GM19043 (cell line): ENCODE data around the gene DNASE1L3.

Experiments used
- ATAC-seq: cut with Tn5 transposase; IDR thresholded peaks from one replicate; pipeline ENCODE4 v1.9.1; 2021; ENCODE audit warnings: low read depth; ENCODE audit not compliant: unreplicated experiment

DNASE1L3 gene

GRCh38 chr3:58164199-58164879 lies 46.4 kb downstream of the DNASE1L3 start:
- no peak for ATAC-seq

DNA sequence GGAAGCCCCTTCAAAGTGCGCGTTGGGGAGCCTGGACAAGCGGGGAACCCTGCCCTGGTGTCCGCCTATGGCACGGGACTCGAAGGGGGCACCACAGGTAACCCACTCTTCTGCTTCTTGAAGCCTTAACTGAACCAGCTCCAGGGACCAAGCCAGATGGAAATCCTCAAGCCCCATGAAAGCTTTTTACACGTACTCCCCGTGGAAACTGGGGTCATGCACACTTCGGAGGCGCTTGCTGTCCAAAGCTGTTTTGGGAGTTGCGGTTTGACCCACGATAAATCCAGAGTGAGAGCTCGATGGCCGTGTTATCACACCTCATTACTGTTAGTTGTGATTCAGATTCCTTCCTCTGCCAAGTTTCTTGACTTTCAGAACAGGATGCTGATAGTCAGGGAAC lies 47.5 kb downstream of the DNASE1L3 start:
- ATAC-seq, result no peak

DNA sequence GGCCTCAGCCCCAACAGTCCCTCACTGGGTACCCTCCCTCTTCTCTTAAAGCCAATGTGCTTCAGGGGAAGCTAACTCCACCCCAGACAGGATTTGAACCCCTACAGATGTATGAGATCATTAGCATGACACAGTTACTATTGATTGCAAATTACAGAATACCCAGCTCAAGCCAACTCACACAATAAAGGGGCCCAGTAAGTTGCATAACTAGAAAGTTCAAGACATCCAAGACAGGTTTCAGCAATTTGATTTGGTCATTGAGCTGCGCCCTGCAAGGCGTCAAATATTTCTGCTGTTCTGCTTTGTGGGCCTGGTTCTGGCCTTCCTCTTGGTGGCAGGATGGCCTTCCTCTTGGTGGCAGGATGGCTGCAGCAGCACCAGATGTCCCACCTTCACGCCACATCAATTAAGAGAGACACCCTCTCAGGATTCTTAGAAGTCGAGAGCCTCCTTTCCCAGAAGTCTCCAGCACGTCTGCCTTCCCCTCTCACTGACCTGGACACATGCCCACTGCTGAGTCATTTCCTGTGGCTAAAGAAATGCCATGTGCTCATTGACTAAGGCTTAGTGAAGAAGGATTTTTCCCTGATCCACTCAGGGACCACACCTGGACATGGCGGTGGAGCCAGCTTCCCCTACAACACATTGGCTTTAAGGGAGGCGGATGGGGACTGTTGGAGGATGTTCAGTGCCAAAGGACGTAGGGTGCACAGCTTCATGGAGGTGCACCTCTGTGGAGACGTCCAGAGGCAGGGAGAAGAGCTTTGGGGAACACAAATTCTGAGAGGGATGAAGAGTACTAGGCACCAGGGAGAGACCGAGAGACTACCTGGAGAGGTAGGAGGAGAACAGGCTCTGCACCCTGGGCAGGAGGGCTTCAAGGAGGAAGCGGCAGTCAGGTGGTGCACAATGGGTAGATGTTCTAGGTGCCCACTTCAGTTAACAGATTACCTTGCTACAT lies 49.1 kb downstream of the DNASE1L3 start:
- ATAC-seq, result no peak

DNA sequence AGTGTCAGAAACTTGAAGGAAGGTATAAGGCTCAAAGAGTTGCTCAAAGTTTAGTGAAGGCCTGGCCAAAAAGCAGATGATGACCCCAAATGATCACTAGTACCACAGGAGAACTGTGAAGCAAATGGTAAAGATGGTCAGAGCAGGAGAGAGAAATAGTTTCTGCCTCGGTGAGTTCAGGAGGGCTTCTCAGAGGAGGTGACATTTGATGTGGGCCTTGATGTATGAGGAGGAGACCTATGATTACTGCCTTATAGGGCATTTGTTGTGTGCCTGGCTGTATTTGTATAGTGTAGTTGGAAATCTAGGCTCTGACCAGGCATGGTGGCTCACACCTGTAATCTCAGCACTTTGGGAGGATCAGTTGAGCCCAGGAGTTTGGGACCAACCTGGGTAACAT lies 50.4 kb downstream of the DNASE1L3 start:
- no peak for ATAC-seq

GRCh38 chr3:58158442-58159153 lies 52.2 kb downstream of the DNASE1L3 start:
- no peak for ATAC-seq

DNA sequence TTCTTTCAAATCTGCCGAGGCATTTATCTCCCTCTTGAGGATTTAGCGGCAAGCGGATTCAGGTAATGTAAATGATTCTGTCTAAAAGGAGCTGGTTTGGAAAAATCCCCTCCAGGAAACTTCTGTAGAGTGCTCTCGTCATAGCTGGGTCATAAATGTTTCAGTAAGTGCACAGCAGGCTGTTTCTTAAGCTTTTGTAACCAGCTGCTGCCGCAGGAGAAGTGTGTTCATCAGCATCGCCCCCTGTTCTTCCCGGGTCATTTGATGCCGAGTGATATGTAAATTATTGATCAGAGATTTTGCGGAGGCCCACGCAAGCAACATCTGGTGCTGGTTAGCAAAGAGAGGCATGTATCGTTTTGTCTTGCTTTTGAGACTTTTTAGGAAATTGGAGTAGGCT lies 53.1 kb downstream of the DNASE1L3 start:
- ATAC-seq, result no peak

GRCh38 chr3:58155838-58156237 lies 54.9 kb downstream of the DNASE1L3 start:
- ATAC-seq, result no peak

DNA sequence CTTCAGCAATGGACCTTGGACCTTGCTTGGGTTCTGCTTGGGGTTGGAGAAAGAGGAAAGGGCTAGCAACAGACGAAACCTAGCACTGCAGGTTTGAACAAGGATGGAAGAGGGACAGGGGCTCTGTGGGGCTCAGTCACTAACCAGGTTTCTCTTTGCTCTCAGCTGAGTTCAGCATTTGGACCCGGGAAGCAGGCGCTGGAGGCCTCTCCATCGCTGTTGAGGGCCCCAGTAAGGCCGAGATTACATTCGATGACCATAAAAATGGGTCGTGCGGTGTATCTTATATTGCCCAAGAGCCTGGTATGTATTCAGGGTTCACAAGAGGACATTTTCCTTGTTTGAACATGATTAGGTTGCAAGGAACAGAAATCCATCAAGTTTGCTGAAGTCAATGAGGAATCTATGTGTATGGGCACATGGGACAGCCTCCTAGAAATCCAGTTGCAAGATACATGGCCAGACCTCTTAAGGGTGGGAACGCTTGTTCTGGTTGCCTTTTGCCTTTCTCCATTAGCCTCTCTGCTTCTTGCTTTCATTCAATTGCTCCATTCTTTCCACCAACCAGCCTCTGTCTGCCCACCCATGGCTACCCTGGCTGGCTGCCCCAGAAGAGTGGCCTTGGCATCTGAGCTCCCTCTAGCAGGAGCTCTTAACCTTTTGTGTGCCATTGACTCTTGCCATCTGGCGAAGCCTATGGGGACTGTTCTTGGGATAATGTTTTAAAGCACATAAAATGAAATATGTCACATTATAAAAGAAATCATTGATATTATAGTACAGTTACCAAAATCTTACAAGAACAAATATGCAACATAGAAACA lies 55.9 kb downstream of the DNASE1L3 start:
- no peak for ATAC-seq

DNA sequence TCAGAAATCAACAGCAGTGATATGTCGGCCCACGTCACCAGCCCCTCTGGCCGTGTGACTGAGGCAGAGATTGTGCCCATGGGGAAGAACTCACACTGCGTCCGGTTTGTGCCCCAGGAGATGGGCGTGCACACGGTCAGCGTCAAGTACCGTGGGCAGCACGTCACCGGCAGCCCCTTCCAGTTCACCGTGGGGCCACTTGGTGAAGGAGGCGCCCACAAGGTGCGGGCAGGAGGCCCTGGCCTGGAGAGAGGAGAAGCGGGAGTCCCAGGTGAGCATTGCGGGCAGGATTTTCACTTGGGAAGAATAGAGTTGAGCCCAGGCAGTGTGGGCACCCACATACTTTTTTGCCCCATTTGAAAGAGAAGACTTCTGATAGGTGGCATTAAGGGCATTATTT lies 57.4 kb downstream of the DNASE1L3 start:
- no peak for ATAC-seq

- no peak for ATAC-seq
These were observed 58.4 kb downstream of the DNASE1L3 start for GRCh38 chr3:58152225-58153015.

- ATAC-seq, result no peak
These were observed 59.1 kb downstream of the DNASE1L3 start for GRCh38 chr3:58151637-58152036.

- ATAC-seq, result no peak
These were observed 60.0 kb downstream of the DNASE1L3 start for GRCh38 chr3:58150810-58151199.

GRCh38 chr3:58150130-58150809 lies 60.5 kb downstream of the DNASE1L3 start:
- ATAC-seq, result no peak

DNA sequence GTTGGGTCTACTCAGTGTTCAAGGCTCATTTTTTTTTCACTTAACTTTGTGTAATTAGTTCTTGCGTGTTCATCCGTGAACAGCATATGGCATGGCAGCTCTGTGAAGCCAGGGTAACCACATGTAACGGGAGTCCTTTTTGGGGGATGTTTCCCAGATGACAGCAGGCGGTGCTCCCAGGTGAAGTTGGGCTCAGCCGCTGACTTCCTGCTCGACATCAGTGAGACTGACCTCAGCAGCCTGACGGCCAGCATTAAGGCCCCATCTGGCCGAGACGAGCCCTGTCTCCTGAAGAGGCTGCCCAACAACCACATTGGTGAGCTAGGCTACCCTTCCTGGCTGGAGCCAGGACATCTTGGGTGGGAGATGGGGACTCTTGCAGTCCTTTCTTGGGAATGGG lies 62.7 kb downstream of the DNASE1L3 start:
- no peak for ATAC-seq

GRCh38 chr3:58144478-58145325 lies 66.1 kb downstream of the DNASE1L3 start:
- ATAC-seq, result no peak

- no peak for ATAC-seq
These were observed 67.2 kb downstream of the DNASE1L3 start for GRCh38 chr3:58143417-58144055.
